Spinal cord (tissue), 10 donors: Measurements from ENCODE around the gene NOTUM. TPM values are rescaled to one million over a fixed set of nuclear protein-coding genes. Genes with fewer than 3 reads are reported as not detected.

Experiments used
- DNase-seq, 6 donors: peaks; one replicate each; pipeline versions ENCODE4 v3.0.0 to v3.0.0-alpha.2; 2013 to 2015; ENCODE audit warnings: low spot score in 6 of 6, low read depth in 4 of 6
- H3K27ac ChIP-seq: one replicate; pipeline ENCODE4 v1.5.1; 2013; ENCODE audit warnings: low read depth, low read length, control low read depth
- H3K27me3 ChIP-seq: one replicate; pipeline ENCODE4 v1.6.1; 2013; ENCODE audit warnings: low read length; ENCODE audit not compliant: control insufficient read depth, insufficient read depth
- H3K36me3 ChIP-seq: one replicate; pipeline ENCODE4 v1.6.1; 2013; ENCODE audit warnings: low read length; ENCODE audit not compliant: control insufficient read depth, insufficient read depth
- H3K4me1 ChIP-seq: one replicate; pipeline ENCODE4 v1.6.1; 2013; ENCODE audit warnings: low read length; ENCODE audit not compliant: control insufficient read depth, insufficient read depth
- H3K4me3 ChIP-seq: one replicate; pipeline ENCODE4 v1.5.1; 2013; ENCODE audit warnings: low read depth, low read length, control low read depth
- H3K9me3 ChIP-seq: one replicate; pipeline ENCODE4 v1.6.1; 2013; ENCODE audit warnings: low read length; ENCODE audit not compliant: control insufficient read depth, insufficient read depth
- WGBS: methylation state at CpG from one replicate; pipeline ENCODE4 v1.1.5; 2013; ENCODE audit warnings: missing lambda C conversion rate; ENCODE audit not compliant: insufficient coverage; 5-methylcytosine and 5-hydroxymethylcytosine counted together
- polyA plus RNA-seq, 2 donors: library from polyadenylated mRNA; unstranded; fragments of 120-200 nt; gene quantifications; one replicate each; pipeline ENCODE4 v1.2.1, GENCODE V29; 2013; ENCODE audit not compliant: insufficient read length in 2 of 2
- total RNA-seq, 2 donors: library from RNA; depleted of rRNA in 1 of 2; stranded (reverse); fragments of 120-200 nt in 1 of 2; fragments of >200 nt in 1 of 2; gene quantifications; one replicate each; pipeline versions ENCODE4 v1.2.3 to v1.2.4, GENCODE V29; 2013 to 2014
- donor health status: healthy.

Gene NOTUM
- total and polyA plus RNA-seq, 4 donors = 0.82 to 3.0 (median 1.1) TPM

DNA sequence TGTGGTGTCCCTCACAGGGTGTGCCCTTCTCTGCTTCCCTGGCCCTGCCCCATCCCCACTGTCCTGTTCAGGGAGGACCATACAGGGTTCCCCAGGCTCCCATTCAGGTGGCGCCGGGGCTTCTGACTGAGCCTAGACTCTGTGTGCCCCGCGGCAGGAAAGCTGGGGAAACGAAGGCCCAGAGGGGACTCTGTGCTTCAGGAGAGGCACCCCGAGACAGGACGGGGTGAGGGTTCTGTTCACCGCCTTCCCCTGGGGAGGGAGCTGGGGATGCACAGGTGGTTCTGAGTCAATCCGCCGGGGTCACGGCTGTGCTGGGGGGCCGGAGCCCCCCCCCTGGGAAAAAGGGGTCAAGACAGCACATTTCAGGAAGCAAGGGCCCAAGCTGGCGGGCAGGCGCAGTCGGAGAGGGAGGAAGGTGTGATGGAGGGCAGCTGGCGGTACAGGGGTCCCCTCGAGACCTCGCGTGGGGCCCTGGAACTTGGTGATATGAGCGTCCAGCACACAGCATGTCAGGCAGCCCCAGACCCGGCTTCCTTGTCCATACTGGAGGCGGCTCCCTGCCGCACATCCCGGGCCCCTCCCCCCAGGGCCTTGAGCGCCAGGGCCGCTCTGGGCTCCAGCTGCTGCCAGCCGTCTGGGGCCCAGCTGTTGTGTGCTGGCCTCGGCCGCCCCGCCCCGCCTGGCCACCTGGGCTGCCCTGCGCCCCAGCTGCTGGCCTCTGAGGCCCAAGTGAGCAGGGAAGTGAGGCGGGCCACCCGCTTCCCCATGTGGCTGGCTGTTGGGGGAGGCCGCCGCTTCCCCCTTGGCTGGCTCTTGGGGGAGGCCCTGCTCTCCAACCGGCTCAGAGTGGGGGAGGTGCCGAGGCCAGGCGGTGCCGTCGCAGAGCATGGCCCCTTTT is 5.6 kb upstream of the NOTUM start:
- Histone ChIP-seq H3K27ac (peak overlapping the region; percentile 25), H3K9me3 (no peaks in the 10 kb centered on the region), H3K27me3 (peaks cover 27% of the 10 kb centered on the region), H3K4me3 (no peak overlapping the region), H3K4me1 (peaks cover 27% of the 10 kb centered on the region), H3K36me3 (no peaks in the 10 kb centered on the region)
- DNase-seq = no peak
- WGBS = 49% methylated on average over 34 of the region's 41 CpGs

- peaks cover 39% of the 10 kb centered on the region for H3K27me3 ChIP-seq
- 45% methylated on average over 19 of the region's 22 CpGs for WGBS
- DNase-seq = no peak
- H3K27ac ChIP-seq = no peak overlapping the region
- no peak overlapping the region for H3K4me3 ChIP-seq
- peaks cover 35% of the 10 kb centered on the region for H3K4me1 ChIP-seq
- no peaks in the 10 kb centered on the region for H3K9me3 ChIP-seq
- no peaks in the 10 kb centered on the region for H3K36me3 ChIP-seq
These were observed 3.3 kb upstream of the NOTUM start for GRCh38 chr17:81964081-81964849.

- Histone ChIP-seq H3K4me1 (peaks cover 27% of the 10 kb centered on the region), H3K36me3 (no peaks in the 10 kb centered on the region), H3K9me3 (no peaks in the 10 kb centered on the region), H3K4me3 (no peak overlapping the region), H3K27me3 (peaks cover 53% of the 10 kb centered on the region), H3K27ac (no peak overlapping the region)
- no peak for DNase-seq
- 51% methylated on average over 37 of the region's 37 CpGs for whole genome bisulfite sequencing
These were observed 1.8 kb upstream of the NOTUM start for GRCh38 chr17:81962499-81963441.

GRCh38 chr17:81961521-81962498 is 823 bp upstream of the NOTUM start:
- Histone ChIP-seq H3K9me3 (no peaks in the 10 kb centered on the region), H3K27ac (no peak overlapping the region), H3K4me3 (no peak overlapping the region), H3K4me1 (peaks cover 18% of the 10 kb centered on the region), H3K27me3 (peaks cover 49% of the 10 kb centered on the region), H3K36me3 (peaks cover 2% of the 10 kb centered on the region)
- no peak for DNase-seq
- 5% methylated on average over 78 of the region's 82 CpGs for WGBS

- Histone ChIP-seq H3K9me3 (no peaks in the 10 kb centered on the region), H3K27ac (no peak overlapping the region), H3K36me3 (peaks cover 4% of the 10 kb centered on the region), H3K27me3 (peaks cover 49% of the 10 kb centered on the region), H3K4me1 (peaks cover 11% of the 10 kb centered on the region), H3K4me3 (no peak overlapping the region)
- no peak for DNase-seq
- WGBS = 1% methylated on average over 98 of the region's 98 CpGs
These were observed 643 bp downstream of the NOTUM start for GRCh38 chr17:81960130-81960958.

DNA sequence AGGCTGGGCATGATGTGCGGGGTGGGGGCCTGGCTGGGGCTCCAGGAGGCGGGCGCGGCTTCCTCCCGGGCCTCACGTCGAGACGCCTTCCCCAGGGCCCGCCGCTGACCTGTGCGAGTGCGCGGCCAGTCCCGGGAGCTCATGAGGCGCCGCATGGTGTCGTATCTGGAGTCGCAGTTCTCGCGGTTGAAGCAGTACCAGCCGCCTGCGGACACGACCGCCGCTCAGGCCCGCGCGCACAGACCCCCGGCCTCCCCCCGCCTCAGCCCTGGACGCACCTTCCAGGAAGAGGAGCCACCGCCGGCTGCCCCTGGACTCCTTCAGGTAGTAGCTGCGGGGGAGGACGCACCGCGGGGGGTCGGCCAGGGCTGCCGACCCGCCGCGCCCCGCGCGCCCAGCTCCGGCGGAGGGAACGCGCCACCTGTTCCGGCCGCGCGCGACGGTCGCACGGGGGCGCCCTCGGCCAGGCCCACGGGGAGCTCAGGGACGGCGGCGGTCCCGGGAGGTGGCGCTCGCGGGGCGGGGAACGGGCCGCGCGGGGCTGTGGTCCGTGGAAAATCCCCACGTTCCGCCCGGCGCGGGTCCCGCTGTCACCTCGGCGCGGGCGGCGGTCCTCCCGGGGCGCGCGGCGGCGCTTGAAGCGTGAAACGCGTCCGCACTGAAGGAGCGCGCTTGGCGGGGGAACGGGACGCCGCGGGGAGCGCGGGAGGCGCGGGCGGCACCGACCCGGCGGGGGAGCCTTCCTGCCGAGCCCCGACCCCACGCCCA is 1.4 kb downstream of the NOTUM start:
- H3K36me3 ChIP-seq = peaks cover 4% of the 10 kb centered on the region
- no peak overlapping the region for H3K4me3 ChIP-seq
- no peak overlapping the region for H3K27ac ChIP-seq
- DNase-seq = peak in 2 of 6 donors; percentile 50 to 75
- peaks cover 49% of the 10 kb centered on the region for H3K27me3 ChIP-seq
- H3K9me3 ChIP-seq = no peaks in the 10 kb centered on the region
- H3K4me1 ChIP-seq = peaks cover 11% of the 10 kb centered on the region
- WGBS = 1% methylated on average over 112 of the region's 112 CpGs

DNA sequence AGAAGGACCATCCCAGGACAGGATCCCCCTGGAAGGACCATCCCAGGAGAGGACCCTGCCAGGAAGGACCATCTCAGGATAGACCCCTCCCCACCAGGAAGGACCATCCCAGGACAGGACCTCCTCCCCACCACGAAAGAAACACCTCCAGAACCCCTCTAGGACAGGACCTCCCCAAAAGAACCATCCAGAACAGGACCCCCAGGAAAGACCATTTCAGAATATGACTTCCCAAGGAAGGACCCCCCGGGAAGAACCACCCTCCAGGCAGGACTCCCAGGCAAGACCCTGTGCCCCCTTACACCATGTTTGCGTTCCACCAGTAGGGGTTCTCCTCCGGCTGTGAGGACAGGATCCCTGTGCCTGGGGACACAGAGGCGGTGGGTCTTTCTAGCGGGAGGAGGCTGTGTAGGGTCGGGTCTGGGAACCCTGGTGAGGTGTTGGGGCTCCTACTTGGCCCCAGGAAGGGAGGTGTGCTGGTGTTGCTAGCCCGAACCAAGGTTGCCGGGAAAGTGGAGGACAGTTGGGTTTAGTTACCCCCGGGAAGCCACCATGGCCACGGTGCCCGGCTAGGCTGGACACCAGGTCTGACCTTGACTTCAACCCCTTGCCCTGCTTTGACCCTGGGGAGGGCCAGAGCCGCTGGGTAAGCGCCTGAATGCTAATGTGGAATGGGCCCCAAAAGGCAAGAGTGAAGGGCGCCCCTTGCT is 2.2 kb downstream of the NOTUM start:
- DNase-seq = no peak
- H3K4me1 ChIP-seq = peaks cover 11% of the 10 kb centered on the region
- H3K27me3 ChIP-seq = peaks cover 45% of the 10 kb centered on the region
- H3K27ac ChIP-seq = no peak overlapping the region
- H3K36me3 ChIP-seq = peaks cover 4% of the 10 kb centered on the region
- H3K9me3 ChIP-seq = no peaks in the 10 kb centered on the region
- 54% methylated on average over 14 of the region's 15 CpGs for WGBS
- no peak overlapping the region for H3K4me3 ChIP-seq
